IPS-18c (cell line): Measurements from ENCODE around the gene CRIM1.

ENCODE experiments used
- H3K4me3 ChIP-seq: 2 replicates; pipeline ENCODE4 v1.7.0; 2013; ENCODE audit warnings: low read depth, mild to moderate bottlenecking, low read length, moderate library complexity; ENCODE audit not compliant: insufficient read depth
- H3K9me3 ChIP-seq: one replicate; pipeline ENCODE4 v1.6.1; 2013; ENCODE audit warnings: mild to moderate bottlenecking, low read length, moderate library complexity; ENCODE audit not compliant: control insufficient read depth, insufficient read depth

The CRIM1 gene

GRCh38 chr2:36455011-36455410 is 99.4 kb downstream of the CRIM1 start:
- H3K9me3 ChIP-seq = no peaks in the 10 kb centered on the region
- H3K4me3 ChIP-seq = no peak overlapping the region

GRCh38 chr2:36455788-36456187 is 100.2 kb downstream of the CRIM1 start:
- Histone ChIP-seq H3K4me3 (no peak overlapping the region), H3K9me3 (no peaks in the 10 kb centered on the region)

- Histone ChIP-seq H3K4me3 (no peak overlapping the region), H3K9me3 (no peaks in the 10 kb centered on the region)
Observed at GRCh38 chr2:36456227-36457175, 100.9 kb downstream of the CRIM1 start.

GRCh38 chr2:36458106-36458505 is 102.5 kb downstream of the CRIM1 start:
- Histone ChIP-seq H3K4me3 (no peak overlapping the region), H3K9me3 (no peaks in the 10 kb centered on the region)

- H3K4me3 ChIP-seq = no peak overlapping the region
Observed at GRCh38 chr2:36459725-36460137, 104.2 kb downstream of the CRIM1 start.

GRCh38 chr2:36461039-36461681 is 105.6 kb downstream of the CRIM1 start:
- Histone ChIP-seq H3K4me3 (no peak overlapping the region), H3K9me3 (no peaks in the 10 kb centered on the region)

More at GRCh38 chr2:36459725-36460137, 104.2 kb downstream of the CRIM1 start:
- H3K9me3 ChIP-seq = no peaks in the 10 kb centered on the region

- no peak overlapping the region for H3K4me3 ChIP-seq
Observed at GRCh38 chr2:36462311-36462935, 106.8 kb downstream of the CRIM1 start.

GRCh38 chr2:36463365-36463764 is 107.8 kb downstream of the CRIM1 start:
- Histone ChIP-seq H3K4me3 (no peak overlapping the region), H3K9me3 (no peaks in the 10 kb centered on the region)

More at GRCh38 chr2:36462311-36462935, 106.8 kb downstream of the CRIM1 start:
- no peaks in the 10 kb centered on the region for H3K9me3 ChIP-seq

- H3K4me3 ChIP-seq = no peak overlapping the region
- H3K9me3 ChIP-seq = no peaks in the 10 kb centered on the region
Observed at GRCh38 chr2:36464006-36464721, 108.6 kb downstream of the CRIM1 start.

GRCh38 chr2:36466135-36466534 is 110.6 kb downstream of the CRIM1 start:
- Histone ChIP-seq H3K9me3 (no peaks in the 10 kb centered on the region), H3K4me3 (no peak overlapping the region)

- Histone ChIP-seq H3K4me3 (no peak overlapping the region), H3K9me3 (no peaks in the 10 kb centered on the region)
Observed at GRCh38 chr2:36468463-36469105, 113.0 kb downstream of the CRIM1 start.

- H3K9me3 ChIP-seq = no peaks in the 10 kb centered on the region
- H3K4me3 ChIP-seq = no peak overlapping the region
Observed at GRCh38 chr2:36469106-36469477, 113.5 kb downstream of the CRIM1 start.

- no peaks in the 10 kb centered on the region for H3K9me3 ChIP-seq
Observed at GRCh38 chr2:36469710-36470109, 114.1 kb downstream of the CRIM1 start.

GRCh38 chr2:36473230-36473629 is 117.7 kb downstream of the CRIM1 start:
- Histone ChIP-seq H3K4me3 (no peak overlapping the region), H3K9me3 (no peaks in the 10 kb centered on the region)

More at GRCh38 chr2:36469710-36470109, 114.1 kb downstream of the CRIM1 start:
- H3K4me3 ChIP-seq = no peak overlapping the region

GRCh38 chr2:36476411-36476810 is 120.8 kb downstream of the CRIM1 start:
- H3K9me3 ChIP-seq = no peaks in the 10 kb centered on the region

GRCh38 chr2:36477315-36477714 is 121.7 kb downstream of the CRIM1 start:
- Histone ChIP-seq H3K4me3 (no peak overlapping the region), H3K9me3 (no peaks in the 10 kb centered on the region)

More at GRCh38 chr2:36476411-36476810, 120.8 kb downstream of the CRIM1 start:
- H3K4me3 ChIP-seq = no peak overlapping the region

GRCh38 chr2:36477746-36478145 is 122.2 kb downstream of the CRIM1 start:
- H3K9me3 ChIP-seq = no peaks in the 10 kb centered on the region

More at GRCh38 chr2:36477746-36478145, 122.2 kb downstream of the CRIM1 start:
- H3K4me3 ChIP-seq = no peak overlapping the region
